GM21737 (cell line): ENCODE data around the gene C2CD5.
A peak's percentile ranks its signal among the peaks of the same experiment; 100 is the strongest.
"Not testable (repeated sequence)": the region's sequence is repeated elsewhere in the genome, so short reads cannot be mapped to it uniquely, and the experiment has no call there.

Source experiments
- ATAC-seq: cut with Tn5 transposase; IDR thresholded peaks from one replicate; pipeline ENCODE4 v1.9.1; 2021; ENCODE audit warnings: mild to moderate bottlenecking, moderate library complexity; ENCODE audit not compliant: unreplicated experiment

C2CD5 gene

GRCh38 chr12:22480016-22480415 lies 64.3 kb downstream of the C2CD5 start:
- ATAC-seq = no peak

- no peak for ATAC-seq
Observed at GRCh38 chr12:22477894-22478287, 66.5 kb downstream of the C2CD5 start.

GRCh38 chr12:22477166-22477893 lies 67.0 kb downstream of the C2CD5 start:
- no peak for ATAC-seq

GRCh38 chr12:22476133-22476532 lies 68.2 kb downstream of the C2CD5 start:
- ATAC-seq = no peak

GRCh38 chr12:22474970-22475720 lies 69.2 kb downstream of the C2CD5 start:
- ATAC-seq = no peak

GRCh38 chr12:22473212-22473611 lies 71.1 kb downstream of the C2CD5 start:
- no peak for ATAC-seq

- ATAC-seq = no peak
Observed at GRCh38 chr12:22467190-22467589, 77.2 kb downstream of the C2CD5 start.

- ATAC-seq = no peak
Observed at GRCh38 chr12:22463306-22463705, 81.0 kb downstream of the C2CD5 start.

- ATAC-seq = no peak
Observed at GRCh38 chr12:22461786-22462185, 82.6 kb downstream of the C2CD5 start.

- ATAC-seq = peak; percentile 71
Observed at GRCh38 chr12:22459838-22460490, 84.4 kb downstream of the C2CD5 start.

- ATAC-seq = no peak
Observed at GRCh38 chr12:22458298-22458937, 85.9 kb downstream of the C2CD5 start.

GRCh38 chr12:22457085-22457484 lies 87.3 kb downstream of the C2CD5 start:
- ATAC-seq = no peak

GRCh38 chr12:22453511-22453910 lies 90.8 kb downstream of the C2CD5 start:
- no peak for ATAC-seq

GRCh38 chr12:22447223-22447622 lies 97.1 kb downstream of the C2CD5 start:
- no peak for ATAC-seq

GRCh38 chr12:22444317-22444665 lies 100.1 kb downstream of the C2CD5 start:
- not testable (repeated sequence) for ATAC-seq

GRCh38 chr12:22443379-22444316 lies 100.7 kb downstream of the C2CD5 start:
- ATAC-seq = peak; percentile 99

- ATAC-seq = no peak
Observed at GRCh38 chr12:22437031-22437806, 107.1 kb downstream of the C2CD5 start.

GRCh38 chr12:22435583-22435982 lies 108.8 kb downstream of the C2CD5 start:
- no peak for ATAC-seq

- no peak for ATAC-seq
Observed at GRCh38 chr12:22431693-22432251, 112.6 kb downstream of the C2CD5 start.
